Keratinocyte (primary cell): ENCODE results near the gene VCL.

Source experiments
- EZH2 ChIP-seq: IDR thresholded peaks from one replicate; pipeline ENCODE4 v1.6.1; 2012; ENCODE audit warnings: inconsistent platforms, mild to moderate bottlenecking, low read length, moderate library complexity
- TF ChIP-seq, protein P1 (sequence below), 3 experiments: IDR thresholded peaks in 1 of 3; conservative IDR thresholded peaks in 1 of 3; optimal IDR thresholded peaks in 1 of 3; 2 replicates in 2 of 3; 3 replicates in 1 of 3; pipeline versions ENCODE3 to v1.5.1; 2011; ENCODE audit warnings: low read length in 3 of 3, mild to moderate bottlenecking in 3 of 3, moderate library complexity in 2 of 3, control low read depth in 1 of 3, inconsistent platforms in 1 of 3; ENCODE audit not compliant: insufficient read depth in 2 of 3; ENCODE audit errors: extremely low read depth in 1 of 3

DNA sequence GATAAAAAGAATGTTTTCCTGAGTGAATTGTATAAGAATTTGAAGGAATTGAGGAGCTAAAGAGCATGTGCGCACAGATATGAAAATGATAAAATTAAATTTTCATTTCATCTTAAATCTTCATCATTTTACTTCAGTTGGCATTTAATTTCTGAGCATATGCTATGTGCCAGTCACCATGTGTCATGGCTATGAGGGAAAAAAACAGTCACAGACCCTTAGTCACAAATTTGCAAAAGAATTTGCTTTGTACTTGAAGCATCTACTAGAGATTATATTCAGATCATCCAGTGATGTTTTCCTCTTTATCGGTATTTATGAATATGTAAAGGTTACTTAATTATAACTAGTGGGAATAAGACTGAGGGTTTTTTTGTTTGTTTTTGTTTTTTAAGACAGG is 29.8 kb downstream of the VCL start:
- TF ChIP-seq, protein P1, sequence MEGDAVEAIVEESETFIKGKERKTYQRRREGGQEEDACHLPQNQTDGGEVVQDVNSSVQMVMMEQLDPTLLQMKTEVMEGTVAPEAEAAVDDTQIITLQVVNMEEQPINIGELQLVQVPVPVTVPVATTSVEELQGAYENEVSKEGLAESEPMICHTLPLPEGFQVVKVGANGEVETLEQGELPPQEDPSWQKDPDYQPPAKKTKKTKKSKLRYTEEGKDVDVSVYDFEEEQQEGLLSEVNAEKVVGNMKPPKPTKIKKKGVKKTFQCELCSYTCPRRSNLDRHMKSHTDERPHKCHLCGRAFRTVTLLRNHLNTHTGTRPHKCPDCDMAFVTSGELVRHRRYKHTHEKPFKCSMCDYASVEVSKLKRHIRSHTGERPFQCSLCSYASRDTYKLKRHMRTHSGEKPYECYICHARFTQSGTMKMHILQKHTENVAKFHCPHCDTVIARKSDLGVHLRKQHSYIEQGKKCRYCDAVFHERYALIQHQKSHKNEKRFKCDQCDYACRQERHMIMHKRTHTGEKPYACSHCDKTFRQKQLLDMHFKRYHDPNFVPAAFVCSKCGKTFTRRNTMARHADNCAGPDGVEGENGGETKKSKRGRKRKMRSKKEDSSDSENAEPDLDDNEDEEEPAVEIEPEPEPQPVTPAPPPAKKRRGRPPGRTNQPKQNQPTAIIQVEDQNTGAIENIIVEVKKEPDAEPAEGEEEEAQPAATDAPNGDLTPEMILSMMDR (optimal IDR thresholded peaks at IDR 0.05 in 1 of 3, IDR thresholded peaks at IDR 0.05 in 1 of 3, conservative IDR thresholded peaks at IDR 0.05 in 1 of 3; ENCODE audit: extremely low read depth in 1 of 3, insufficient read depth in 2 of 3, low read length in 3 of 3) = no peak
- no peak for TF ChIP-seq EZH2
